ENCODE data around the gene INVS. TPM values are rescaled to one million over a fixed set of nuclear protein-coding genes. Genes with fewer than 3 reads are reported as not detected.

Gene INVS
- total and polyA plus RNA-seq, 2 donors (not counting 3 experiments of a cell fraction or from before 2014, with no cell fraction given): 8.5 to 17.9 TPM

GRCh38 chr9:100213730-100214477 is 114.9 kb downstream of the INVS start:
- H3K9ac ChIP-seq (replicated peaks; ENCODE audit: extremely low read depth, insufficient read depth, low read length): no peak overlapping the region
- dilution Hi-C loops (cut with MboI; ENCODE audit: extremely low pct_ligation_motif_present, low sequenced_read_pairs): no loop called here
- intact Hi-C loops (cut with micrococcal nuclease): no loop called here
- ChIA-PET POLR2A (no interaction called here), CTCF (interaction anchor here (0.9 to 1.6 kb wide), 3 partner anchors 8 to 111 kb away, joined by 3 to 5 read pairs (median 3); no protein-coding TSS in a partner anchor)
- H3K36me3 ChIP-seq (ENCODE audit: control insufficient read depth in 2 of 2, extremely low read depth in 1 of 2, insufficient read depth in 2 of 2, low read length in 2 of 2): no peaks in the 10 kb centered on the region
- H3K27ac ChIP-seq (ENCODE audit: insufficient read depth, low read depth, low read length): no peak overlapping the region
- no peaks in the 10 kb centered on the region for H3K9me1 ChIP-seq (replicated peaks; ENCODE audit: control insufficient read depth, extremely low read depth, insufficient read depth, low read length)
- H3K4me1 ChIP-seq (ENCODE audit: control insufficient read depth, extremely low read depth, insufficient read depth, low read length): no peaks in the 10 kb centered on the region
- no peak overlapping the region for H3K4me2 ChIP-seq (ENCODE audit: insufficient read depth, low read length)
- H4K20me1 ChIP-seq (replicated peaks; ENCODE audit: control insufficient read depth, extremely low read depth, insufficient read depth, low read length): no peaks in the 10 kb centered on the region
- no peaks in the 10 kb centered on the region for H3K9me3 ChIP-seq (replicated peaks; ENCODE audit: control insufficient read depth, insufficient read depth, low read length)
- no peak for DNase-seq (ENCODE audit: low read depth, low spot score)
- no peaks in the 10 kb centered on the region for H3K79me2 ChIP-seq (ENCODE audit: control insufficient read depth, insufficient read depth, low read length)
- BruUV-seq (replicated peaks): no TSS peak
- H2AFZ ChIP-seq (ENCODE audit: low read depth, low read length): no peak overlapping the region
- no peak overlapping the region for H3K4me3 ChIP-seq (replicated peaks in 1 of 3; ENCODE audit: insufficient read depth in 1 of 3, low read depth in 1 of 3, low read length in 3 of 3)
- no peak for FAIRE-seq
- TF ChIP-seq GATA2 (IDR thresholded peaks at IDR 0.05; ENCODE audit: insufficient read depth, insufficient read length, low read depth, low read length) (no peak), POLR2AphosphoS5 (IDR thresholded peaks at IDR 0.05; ENCODE audit: insufficient read depth, low read depth, low read length) (no peak), MYC (IDR thresholded peaks at IDR 0.05; ENCODE audit: low read depth, low read length) (no peak), FOS (IDR thresholded peaks at IDR 0.05; ENCODE audit: borderline replicate concordance, insufficient read depth, low read length) (no peak), EZH2 (IDR thresholded peaks at IDR 0.05; ENCODE audit: borderline replicate concordance, low read depth, low read length, severe bottlenecking) (no peak), JUN (IDR thresholded peaks at IDR 0.05; ENCODE audit: borderline replicate concordance, insufficient read depth, insufficient read length, low read depth) (no peak), POLR2A (IDR thresholded peaks at IDR 0.05; ENCODE audit: low read depth, low read length) (no peak), CTCF (IDR thresholded peaks at IDR 0.05; ENCODE audit: extremely low read depth in 1 of 2, insufficient read depth in 1 of 2, low read depth in 1 of 2, low read length in 2 of 2) (no peak), MAX (IDR thresholded peaks at IDR 0.05; ENCODE audit: insufficient read depth, insufficient read length) (no peak)
- no peaks in the 10 kb centered on the region for H3K27me3 ChIP-seq (ENCODE audit: control insufficient read depth in 2 of 2, insufficient read depth in 2 of 2, low read length in 2 of 2)
